Colon (tissue), 2 donors: Measurements from ENCODE around the gene DMAC1.

Experiments used
- FAIRE-seq: peaks from 2 replicates; lab custom pipeline; 2012; peaks lifted over from hg19 to GRCh38; lab: Jason Lieb, UNC
- donor health status: control.
- donor health status: control.

DMAC1 gene

GRCh38 chr9:7782400-7783120 is 17.0 kb downstream of the DMAC1 start:
- no peak for FAIRE-seq

- no peak for FAIRE-seq
These were observed 19.2 kb downstream of the DMAC1 start for GRCh38 chr9:7780261-7780988.

- no peak for FAIRE-seq
These were observed 20.6 kb downstream of the DMAC1 start for GRCh38 chr9:7778851-7779600.

- no peak for FAIRE-seq
These were observed 21.8 kb downstream of the DMAC1 start for GRCh38 chr9:7777771-7778170.

GRCh38 chr9:7770111-7770510 is 29.5 kb downstream of the DMAC1 start:
- no peak for FAIRE-seq

- FAIRE-seq = no peak
These were observed 37.0 kb downstream of the DMAC1 start for GRCh38 chr9:7762600-7762999.

GRCh38 chr9:7760014-7760415 is 39.6 kb downstream of the DMAC1 start:
- no peak for FAIRE-seq

- FAIRE-seq = no peak
These were observed 43.5 kb downstream of the DMAC1 start for GRCh38 chr9:7756088-7756487.

GRCh38 chr9:7752481-7752880 is 47.1 kb downstream of the DMAC1 start:
- FAIRE-seq = no peak
